Neural cell (in vitro differentiated cells): ENCODE data around the gene SPTBN1. TPM values are rescaled to one million over a fixed set of nuclear protein-coding genes. Genes with fewer than 3 reads are reported as not detected.

ENCODE experiments used
- H2AFZ ChIP-seq: fragments of 200-600, 300-800 bp; sonication (generic), shearing (Covaris generic); 2 replicates; pipeline ENCODE4 v1.6.0; 2014; ENCODE audit warnings: low read depth, mild to moderate bottlenecking, antibody characterized with exemption, low read length, moderate library complexity
- H3F3A ChIP-seq: fragments of 200-600 bp; shearing (Covaris generic); 2 replicates; pipeline ENCODE4 v1.6.1; 2016; ENCODE audit warnings: mild to moderate bottlenecking, moderate library complexity, mixed read lengths, antibody characterized with exemption, low read length; ENCODE audit not compliant: insufficient read depth, poor library complexity, severe bottlenecking
- H3K27ac ChIP-seq: fragments of 200-600, 300-800 bp; sonication (generic), shearing (Covaris generic); 2 replicates; pipeline ENCODE4 v1.5.1; 2014; ENCODE audit warnings: mild to moderate bottlenecking, low read length, moderate library complexity
- H3K27me3 ChIP-seq: fragments of 300-800, 200-600 bp; sonication (generic), shearing (Covaris generic); 2 replicates; pipeline ENCODE4 v1.6.0; 2014; ENCODE audit warnings: mild to moderate bottlenecking, low read depth, low read length, moderate library complexity; ENCODE audit not compliant: insufficient read depth
- H3K36me3 ChIP-seq: fragments of 300-800, 200-600 bp; sonication (generic), shearing (Covaris generic); 2 replicates; pipeline ENCODE4 v1.5.1; 2014; ENCODE audit warnings: mild to moderate bottlenecking, antibody characterized with exemption, low read length, moderate library complexity; ENCODE audit not compliant: insufficient read depth
- H3K4me2 ChIP-seq: fragments of 300-800, 200-600 bp; sonication (generic), shearing (Covaris generic); 2 replicates; pipeline ENCODE4 v1.6.0; 2014; ENCODE audit warnings: mild to moderate bottlenecking, low read length
- H3K4me3 ChIP-seq: fragments of 300-800, 200-600 bp; sonication (generic), shearing (Covaris generic); 2 replicates; pipeline ENCODE4 v1.5.1; 2014; ENCODE audit warnings: mild to moderate bottlenecking, low read length, moderate library complexity
- H3K79me2 ChIP-seq: fragments of 200-600 bp; shearing (Covaris generic); replicated peaks from 2 replicates; pipeline ENCODE4 v1.6.0; 2014; ENCODE audit warnings: mild to moderate bottlenecking, low read length, moderate library complexity; ENCODE audit not compliant: insufficient read depth
- H3K9ac ChIP-seq: fragments of 300-800, 200-600 bp; sonication (generic), shearing (Covaris generic); 2 replicates; pipeline ENCODE4 v1.6.1; 2016; ENCODE audit warnings: mild to moderate bottlenecking, low read length, mixed read lengths
- H3K9me2 ChIP-seq: fragments of 200-600 bp; shearing (Covaris generic); 2 replicates; pipeline ENCODE4 v1.6.1; 2016; ENCODE audit warnings: mild to moderate bottlenecking, low read length, mixed read lengths; ENCODE audit not compliant: insufficient read depth
- H3K9me3 ChIP-seq: fragments of 200-600, 300-800 bp; sonication (generic), shearing (Covaris generic); 2 replicates; pipeline ENCODE4 v1.6.1; 2016; ENCODE audit warnings: mild to moderate bottlenecking, mixed run types, low read length, moderate library complexity, mixed read lengths
- H4K20me1 ChIP-seq: fragments of 200-600 bp; shearing (Covaris generic); 2 replicates; pipeline ENCODE4 v1.6.1; 2016; ENCODE audit warnings: mild to moderate bottlenecking, mixed run types; ENCODE audit not compliant: insufficient read depth
- EP300 ChIP-seq: fragments of 450-650 bp; conservative IDR thresholded peaks from 2 replicates; pipeline ENCODE4 v1.6.1; 2014; ENCODE audit warnings: antibody characterized with exemption, mild to moderate bottlenecking, moderate library complexity; ENCODE audit not compliant: poor library complexity, severe bottlenecking
- EZH2 ChIP-seq: fragments of 200-600, 300-800 bp; shearing (Covaris generic), sonication (generic); IDR thresholded peaks from 2 replicates; pipeline ENCODE4 v1.6.1; 2014; ENCODE audit warnings: antibody characterized with exemption, low read length, borderline replicate concordance, mild to moderate bottlenecking; ENCODE audit not compliant: insufficient read depth, poor library complexity, severe bottlenecking
- MXI1 ChIP-seq: fragments of 450-650 bp; conservative IDR thresholded peaks from 2 replicates; pipeline ENCODE4 v1.6.1; 2014; ENCODE audit warnings: antibody characterized with exemption, mild to moderate bottlenecking; ENCODE audit not compliant: poor library complexity, severe bottlenecking
- POLR2AphosphoS5 ChIP-seq: IDR thresholded peaks from 2 replicates; pipeline ENCODE4 v1.6.1; 2012
- RAD21 ChIP-seq: fragments of 450-650 bp; conservative IDR thresholded peaks from 2 replicates; pipeline ENCODE4 v1.6.1; 2014; ENCODE audit warnings: antibody characterized with exemption, mild to moderate bottlenecking, moderate library complexity
- SMC3 ChIP-seq: fragments of 450-650 bp; conservative IDR thresholded peaks from 2 replicates; pipeline ENCODE4 v1.6.1; 2014; ENCODE audit warnings: antibody characterized with exemption, mild to moderate bottlenecking, moderate library complexity; ENCODE audit not compliant: poor library complexity
- TAF1 ChIP-seq: IDR thresholded peaks from 2 replicates; pipeline ENCODE4 v1.6.1; 2012; ENCODE audit warnings: low read depth
- polyA plus RNA-seq: library from polyadenylated mRNA; depleted of rRNA; stranded (reverse); fragments of >200 nt; gene quantifications from 2 replicates; pipeline ENCODE4 v1.2.3, GENCODE V29; 2014
- TF ChIP-seq, protein P1 (sequence below): IDR thresholded peaks from 2 replicates; pipeline ENCODE4 v1.6.1; 2012; ENCODE audit warnings: borderline replicate concordance
- TF ChIP-seq, protein P2 (sequence below): fragments of 450-650 bp; IDR thresholded peaks from 2 replicates; pipeline ENCODE4 v1.5.1; 2014; ENCODE audit warnings: antibody characterized with exemption, mild to moderate bottlenecking, moderate library complexity; ENCODE audit not compliant: poor library complexity, severe bottlenecking

The SPTBN1 gene
- polyA plus RNA-seq, 1 donor from 2014 or later, result 92.1 TPM

DNA sequence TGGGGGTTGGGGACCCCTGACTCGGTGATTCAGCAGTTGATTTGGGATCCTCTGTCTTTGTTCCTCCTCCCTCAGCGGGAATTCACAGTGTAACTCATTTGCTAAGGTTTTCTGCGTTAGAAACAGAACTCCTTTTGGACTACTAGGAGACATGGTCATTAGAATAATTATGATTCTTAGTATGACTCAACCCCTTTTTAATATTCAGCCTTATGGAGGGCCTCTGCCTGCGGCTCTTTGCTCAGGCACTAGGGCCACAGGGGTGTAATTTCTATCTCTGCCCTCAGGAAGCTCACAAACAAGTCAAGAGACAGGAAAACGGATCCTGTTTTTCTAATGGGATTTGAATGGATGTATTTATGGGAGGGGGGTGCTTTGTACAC is 117.4 kb downstream of the SPTBN1 start:
- Histone ChIP-seq H3F3A (peaks cover 3% of the 10 kb centered on the region), H3K9me3 (no peaks in the 10 kb centered on the region), H2AFZ (no peak overlapping the region), H3K4me2 (no peak overlapping the region), H3K9ac (no peak overlapping the region), H3K79me2 (peaks cover 31% of the 10 kb centered on the region), H3K9me2 (no peaks in the 10 kb centered on the region), H3K27ac (no peak overlapping the region), H3K4me3 (no peak overlapping the region), H3K36me3 (no peaks in the 10 kb centered on the region), H3K27me3 (no peaks in the 10 kb centered on the region), H4K20me1 (peaks cover 6% of the 10 kb centered on the region)
- TF ChIP-seq, protein P1, sequence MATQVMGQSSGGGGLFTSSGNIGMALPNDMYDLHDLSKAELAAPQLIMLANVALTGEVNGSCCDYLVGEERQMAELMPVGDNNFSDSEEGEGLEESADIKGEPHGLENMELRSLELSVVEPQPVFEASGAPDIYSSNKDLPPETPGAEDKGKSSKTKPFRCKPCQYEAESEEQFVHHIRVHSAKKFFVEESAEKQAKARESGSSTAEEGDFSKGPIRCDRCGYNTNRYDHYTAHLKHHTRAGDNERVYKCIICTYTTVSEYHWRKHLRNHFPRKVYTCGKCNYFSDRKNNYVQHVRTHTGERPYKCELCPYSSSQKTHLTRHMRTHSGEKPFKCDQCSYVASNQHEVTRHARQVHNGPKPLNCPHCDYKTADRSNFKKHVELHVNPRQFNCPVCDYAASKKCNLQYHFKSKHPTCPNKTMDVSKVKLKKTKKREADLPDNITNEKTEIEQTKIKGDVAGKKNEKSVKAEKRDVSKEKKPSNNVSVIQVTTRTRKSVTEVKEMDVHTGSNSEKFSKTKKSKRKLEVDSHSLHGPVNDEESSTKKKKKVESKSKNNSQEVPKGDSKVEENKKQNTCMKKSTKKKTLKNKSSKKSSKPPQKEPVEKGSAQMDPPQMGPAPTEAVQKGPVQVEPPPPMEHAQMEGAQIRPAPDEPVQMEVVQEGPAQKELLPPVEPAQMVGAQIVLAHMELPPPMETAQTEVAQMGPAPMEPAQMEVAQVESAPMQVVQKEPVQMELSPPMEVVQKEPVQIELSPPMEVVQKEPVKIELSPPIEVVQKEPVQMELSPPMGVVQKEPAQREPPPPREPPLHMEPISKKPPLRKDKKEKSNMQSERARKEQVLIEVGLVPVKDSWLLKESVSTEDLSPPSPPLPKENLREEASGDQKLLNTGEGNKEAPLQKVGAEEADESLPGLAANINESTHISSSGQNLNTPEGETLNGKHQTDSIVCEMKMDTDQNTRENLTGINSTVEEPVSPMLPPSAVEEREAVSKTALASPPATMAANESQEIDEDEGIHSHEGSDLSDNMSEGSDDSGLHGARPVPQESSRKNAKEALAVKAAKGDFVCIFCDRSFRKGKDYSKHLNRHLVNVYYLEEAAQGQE, result no peak
- TF ChIP-seq EP300, result no peak
- TF ChIP-seq RAD21, result no peak
- TF ChIP-seq EZH2, result no peak

DNA sequence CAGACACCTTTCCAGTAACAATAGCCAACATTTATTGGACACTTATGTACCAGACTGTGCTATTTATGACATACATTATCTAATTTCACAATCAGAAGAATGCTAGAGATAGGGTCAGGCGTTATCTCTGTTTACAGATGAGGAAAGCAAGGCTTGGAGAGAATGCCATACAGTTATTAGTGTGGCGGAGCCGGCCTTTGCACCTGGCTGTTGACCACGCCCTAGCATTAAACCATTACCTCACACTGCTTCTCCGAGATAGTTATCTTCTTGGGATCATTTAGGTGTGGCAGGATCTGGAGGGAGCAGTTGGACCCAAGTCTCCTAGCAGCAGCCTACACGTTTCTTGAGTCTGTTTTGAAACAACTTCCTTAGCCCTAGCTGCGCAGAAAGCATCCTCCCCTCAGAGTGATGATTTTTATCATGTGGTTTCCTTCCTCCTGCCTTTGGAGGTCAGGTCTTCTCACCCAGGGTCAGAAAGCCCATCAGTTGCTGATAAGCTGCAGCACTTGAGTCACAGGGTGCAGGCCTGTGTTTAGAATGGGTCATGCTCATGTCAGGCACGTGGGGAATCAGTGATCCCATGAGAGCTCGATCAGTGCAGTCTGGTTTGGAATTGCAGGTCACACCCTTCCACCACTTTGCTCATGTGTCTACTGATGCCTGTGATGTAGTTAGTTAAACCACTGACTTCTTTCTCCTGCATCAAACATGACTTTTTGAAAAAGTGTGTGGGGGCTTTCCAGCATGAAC is 118.2 kb downstream of the SPTBN1 start:
- H4K20me1 ChIP-seq, result peaks cover 6% of the 10 kb centered on the region
- no peaks in the 10 kb centered on the region for H3K27me3 ChIP-seq
- peaks cover 3% of the 10 kb centered on the region for H3F3A ChIP-seq
- no peak overlapping the region for H2AFZ ChIP-seq
- H3K79me2 ChIP-seq, result peaks cover 29% of the 10 kb centered on the region
- H3K4me3 ChIP-seq, result no peak overlapping the region
- TF ChIP-seq MXI1, result no peak
- no peak for TF ChIP-seq TAF1
- no peak for TF ChIP-seq POLR2AphosphoS5
- TF ChIP-seq EP300, result no peak
- TF ChIP-seq, protein P1, result no peak
- no peak for TF ChIP-seq SMC3
- TF ChIP-seq RAD21, result no peak
- TF ChIP-seq, protein P2, sequence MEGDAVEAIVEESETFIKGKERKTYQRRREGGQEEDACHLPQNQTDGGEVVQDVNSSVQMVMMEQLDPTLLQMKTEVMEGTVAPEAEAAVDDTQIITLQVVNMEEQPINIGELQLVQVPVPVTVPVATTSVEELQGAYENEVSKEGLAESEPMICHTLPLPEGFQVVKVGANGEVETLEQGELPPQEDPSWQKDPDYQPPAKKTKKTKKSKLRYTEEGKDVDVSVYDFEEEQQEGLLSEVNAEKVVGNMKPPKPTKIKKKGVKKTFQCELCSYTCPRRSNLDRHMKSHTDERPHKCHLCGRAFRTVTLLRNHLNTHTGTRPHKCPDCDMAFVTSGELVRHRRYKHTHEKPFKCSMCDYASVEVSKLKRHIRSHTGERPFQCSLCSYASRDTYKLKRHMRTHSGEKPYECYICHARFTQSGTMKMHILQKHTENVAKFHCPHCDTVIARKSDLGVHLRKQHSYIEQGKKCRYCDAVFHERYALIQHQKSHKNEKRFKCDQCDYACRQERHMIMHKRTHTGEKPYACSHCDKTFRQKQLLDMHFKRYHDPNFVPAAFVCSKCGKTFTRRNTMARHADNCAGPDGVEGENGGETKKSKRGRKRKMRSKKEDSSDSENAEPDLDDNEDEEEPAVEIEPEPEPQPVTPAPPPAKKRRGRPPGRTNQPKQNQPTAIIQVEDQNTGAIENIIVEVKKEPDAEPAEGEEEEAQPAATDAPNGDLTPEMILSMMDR, result no peak
- TF ChIP-seq EZH2, result no peak
- H3K4me2 ChIP-seq, result no peak overlapping the region
- H3K36me3 ChIP-seq, result no peaks in the 10 kb centered on the region
- no peaks in the 10 kb centered on the region for H3K9me2 ChIP-seq
- no peaks in the 10 kb centered on the region for H3K9me3 ChIP-seq
- H3K27ac ChIP-seq, result no peak overlapping the region
- H3K9ac ChIP-seq, result no peak overlapping the region
